Measurements from ENCODE around the gene ENDOU. TPM values are rescaled to one million over a fixed set of nuclear protein-coding genes. Genes with fewer than 3 reads are reported as not detected.

Gene ENDOU
- total RNA-seq, 1 experiment from 2014 or later, result 0.43 TPM

GRCh38 chr12:47763481-47764346 is 38.4 kb upstream of the ENDOU start:
- H3K9me3 ChIP-seq, result no peaks in the 10 kb centered on the region
- H3K36me3 Mint-ChIP-seq (ENCODE audit: insufficient read depth, unreplicated experiment), result no peaks in the 10 kb centered on the region
- no TSS peak for BruUV-seq (replicated peaks)
- no peak overlapping the region for H3K4me3 Mint-ChIP-seq (ENCODE audit: unreplicated experiment)
- POLR2A ChIA-PET, result no interaction called here
- intact Hi-C loops (cut with micrococcal nuclease; ENCODE audit: unreplicated experiment), result no loop called here
- no peaks in the 10 kb centered on the region for H3K36me3 ChIP-seq (ENCODE audit: control insufficient read depth, insufficient read depth, low read length)
- H3K4me1 Mint-ChIP-seq (ENCODE audit: low read depth, unreplicated experiment), result no peaks in the 10 kb centered on the region
- DNase-seq, result no peak
- no peak overlapping the region for H3K4me3 ChIP-seq (ENCODE audit: low read depth, low read length)
- peaks cover 21% of the 10 kb centered on the region for H3K4me1 ChIP-seq
- no peaks in the 10 kb centered on the region for H3K9me3 Mint-ChIP-seq (ENCODE audit: unreplicated experiment)
- H3K27ac Mint-ChIP-seq (ENCODE audit: unreplicated experiment), result no peak overlapping the region
- H3K27me3 Mint-ChIP-seq (ENCODE audit: insufficient read depth, unreplicated experiment), result no peaks in the 10 kb centered on the region
- no peak for TF ChIP-seq CTCF (IDR thresholded peaks at IDR 0.05; ENCODE audit: insufficient read depth in 1 of 2, low read depth in 1 of 2, low read length in 1 of 2, severe bottlenecking in 1 of 2, unreplicated experiment in 1 of 2)
- CTCF ChIA-PET, result interaction anchor here (1.2 kb wide), 1 partner anchor 27 kb away, joined by 3 read pairs; no protein-coding TSS in a partner anchor
- H3K27me3 ChIP-seq (replicated peaks; ENCODE audit: control insufficient read depth, insufficient read depth, low read length), result no peaks in the 10 kb centered on the region

DNA sequence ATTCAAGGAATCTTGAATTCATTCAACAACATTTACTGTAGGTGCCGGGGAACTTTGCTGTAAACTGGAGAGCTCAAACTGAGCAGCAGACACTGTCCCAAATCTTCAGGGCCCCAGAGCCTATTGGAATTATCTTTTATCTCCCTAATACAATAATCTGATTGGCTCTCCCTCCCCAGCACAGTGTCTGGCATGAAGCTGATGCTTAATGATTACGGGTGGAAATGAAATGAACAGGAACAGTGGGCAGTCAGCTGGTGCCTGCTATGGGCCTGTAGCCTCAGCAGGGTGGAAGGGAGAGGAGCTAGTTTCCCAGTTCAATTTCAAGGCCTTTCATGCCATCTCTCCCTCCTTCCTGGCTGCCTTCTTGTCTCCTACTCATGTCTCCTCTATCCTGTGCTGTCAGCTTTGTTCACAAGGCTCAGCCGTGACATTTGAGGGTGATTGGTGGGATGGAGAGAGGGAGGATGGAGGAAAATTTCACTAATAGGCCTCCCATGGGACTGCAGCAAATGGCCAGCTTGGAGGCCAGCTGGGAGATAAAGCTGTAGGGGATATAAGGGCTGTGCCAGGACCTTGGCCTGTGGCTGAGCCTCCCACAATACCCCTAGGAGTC is 37.7 kb upstream of the ENDOU start:
- no peaks in the 10 kb centered on the region for H3K9me3 Mint-ChIP-seq (ENCODE audit: unreplicated experiment)
- intact Hi-C loops (cut with micrococcal nuclease; ENCODE audit: unreplicated experiment), result no loop called here

More for the DNA sequence above, 37.7 kb upstream of the ENDOU start:
- TF ChIP-seq CTCF (IDR thresholded peaks at IDR 0.05; ENCODE audit: insufficient read depth in 1 of 2, low read depth in 1 of 2, low read length in 1 of 2, severe bottlenecking in 1 of 2, unreplicated experiment in 1 of 2), result no peak
- H3K36me3 ChIP-seq (ENCODE audit: control insufficient read depth, insufficient read depth, low read length), result no peaks in the 10 kb centered on the region
- peaks cover 23% of the 10 kb centered on the region for H3K4me1 ChIP-seq
- no peaks in the 10 kb centered on the region for H3K27me3 ChIP-seq (replicated peaks; ENCODE audit: control insufficient read depth, insufficient read depth, low read length)
- no peaks in the 10 kb centered on the region for H3K27me3 Mint-ChIP-seq (ENCODE audit: insufficient read depth, unreplicated experiment)
- no peak overlapping the region for H3K27ac Mint-ChIP-seq (ENCODE audit: unreplicated experiment)
- no peaks in the 10 kb centered on the region for H3K4me1 Mint-ChIP-seq (ENCODE audit: low read depth, unreplicated experiment)
- no peak for DNase-seq
- no peak overlapping the region for H3K4me3 ChIP-seq (ENCODE audit: low read depth, low read length)
- no TSS peak for BruUV-seq (replicated peaks)
- no peaks in the 10 kb centered on the region for H3K36me3 Mint-ChIP-seq (ENCODE audit: insufficient read depth, unreplicated experiment)
- H3K4me3 Mint-ChIP-seq (ENCODE audit: unreplicated experiment), result no peak overlapping the region
- CTCF ChIA-PET, result interaction anchor here (1.2 kb wide), 1 partner anchor 27 kb away, joined by 3 read pairs; no protein-coding TSS in a partner anchor
- POLR2A ChIA-PET, result no interaction called here
- no peaks in the 10 kb centered on the region for H3K9me3 ChIP-seq
